Measurements from ENCODE around the gene TET3.

TET3 gene

DNA sequence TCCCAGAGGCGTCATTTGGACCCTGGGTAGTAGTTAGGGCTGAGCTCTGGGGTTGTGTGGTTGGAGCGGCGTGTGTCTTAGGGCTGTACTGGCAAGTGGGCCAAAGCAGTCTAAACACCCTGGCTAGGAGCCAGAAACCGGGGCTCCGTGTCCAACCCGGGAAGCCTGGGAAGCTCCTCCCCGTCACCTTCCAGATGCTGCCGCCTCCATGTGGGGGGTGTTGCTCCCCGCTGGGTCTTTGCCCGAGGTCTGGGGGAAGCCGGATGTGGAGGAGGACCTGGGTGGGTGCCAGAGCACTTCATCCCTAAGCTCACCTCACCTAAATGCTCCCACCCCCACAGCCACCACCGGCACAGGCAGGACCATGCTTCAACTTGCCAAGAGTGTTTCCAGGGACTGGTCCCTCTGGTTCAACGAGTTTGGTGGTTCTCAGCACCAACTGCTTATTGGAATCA is 25.4 kb downstream of the TET3 start:
- Histone ChIP-seq H3K4me3 (ENCODE audit: low read depth, low read length) (no peak overlapping the region), H3K36me3 (ENCODE audit: control insufficient read depth, insufficient read depth, low read length) (no peaks in the 10 kb centered on the region), H3K9me3 (ENCODE audit: control insufficient read depth, insufficient read depth, low read length) (no peaks in the 10 kb centered on the region), H3K27me3 (ENCODE audit: control insufficient read depth, insufficient read depth, low read length) (no peaks in the 10 kb centered on the region), H3K9ac (ENCODE audit: low read depth, low read length) (no peak overlapping the region), H3K4me1 (ENCODE audit: control insufficient read depth, insufficient read depth, low read length) (peaks cover 18% of the 10 kb centered on the region)

DNA sequence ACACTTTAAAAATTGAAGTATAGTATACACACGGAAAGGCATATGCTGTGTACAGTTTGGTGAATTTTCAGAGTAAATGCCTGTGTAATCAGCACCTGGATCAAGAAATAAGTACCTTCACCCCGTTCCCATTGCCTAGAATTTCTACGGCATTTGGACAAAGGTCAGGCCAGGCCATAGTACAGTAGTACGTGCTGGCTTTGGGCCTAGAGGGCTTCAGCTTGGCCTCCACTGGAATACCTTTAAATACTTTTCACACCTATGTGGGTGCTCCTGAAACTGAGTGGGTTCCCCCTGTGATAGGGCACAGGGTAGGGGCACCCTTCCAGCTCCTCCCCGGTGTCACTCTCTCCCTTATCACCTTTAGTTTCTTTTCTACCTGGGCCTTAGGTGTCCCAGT is 26.5 kb downstream of the TET3 start:
- H3K4me1 ChIP-seq (ENCODE audit: control insufficient read depth, insufficient read depth, low read length): peaks cover 18% of the 10 kb centered on the region
- no peak overlapping the region for H3K9ac ChIP-seq (ENCODE audit: low read depth, low read length)
- H3K27me3 ChIP-seq (ENCODE audit: control insufficient read depth, insufficient read depth, low read length): no peaks in the 10 kb centered on the region
- H3K4me3 ChIP-seq (ENCODE audit: low read depth, low read length): no peak overlapping the region
- H3K9me3 ChIP-seq (ENCODE audit: control insufficient read depth, insufficient read depth, low read length): no peaks in the 10 kb centered on the region
- no peaks in the 10 kb centered on the region for H3K36me3 ChIP-seq (ENCODE audit: control insufficient read depth, insufficient read depth, low read length)

DNA sequence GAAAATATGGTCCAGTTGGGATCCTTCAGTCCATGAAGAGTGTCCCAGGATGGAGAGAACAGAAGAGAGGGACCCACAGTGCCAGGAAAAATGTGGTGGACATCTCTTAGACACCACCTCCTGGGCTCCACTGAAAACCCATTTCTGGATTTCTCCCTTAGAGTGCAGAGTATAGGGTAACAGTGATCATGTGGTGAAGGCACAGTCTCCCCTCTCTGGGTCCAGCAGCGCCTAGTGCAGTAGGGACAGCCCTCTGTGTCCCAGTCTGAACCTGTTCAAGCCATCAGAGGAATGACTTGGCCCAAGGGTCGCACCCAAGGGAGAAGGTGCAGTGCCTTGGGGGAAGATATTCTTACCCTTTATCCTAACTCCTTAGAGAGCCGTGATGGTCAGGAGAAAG is 30.1 kb downstream of the TET3 start:
- no peaks in the 10 kb centered on the region for H3K9me3 ChIP-seq (ENCODE audit: control insufficient read depth, insufficient read depth, low read length)
- H3K27me3 ChIP-seq (ENCODE audit: control insufficient read depth, insufficient read depth, low read length): no peaks in the 10 kb centered on the region
- no peaks in the 10 kb centered on the region for H3K4me1 ChIP-seq (ENCODE audit: control insufficient read depth, insufficient read depth, low read length)
- no peak overlapping the region for H3K4me3 ChIP-seq (ENCODE audit: low read depth, low read length)
- H3K36me3 ChIP-seq (ENCODE audit: control insufficient read depth, insufficient read depth, low read length): no peaks in the 10 kb centered on the region
- H3K9ac ChIP-seq (ENCODE audit: low read depth, low read length): no peak overlapping the region

DNA sequence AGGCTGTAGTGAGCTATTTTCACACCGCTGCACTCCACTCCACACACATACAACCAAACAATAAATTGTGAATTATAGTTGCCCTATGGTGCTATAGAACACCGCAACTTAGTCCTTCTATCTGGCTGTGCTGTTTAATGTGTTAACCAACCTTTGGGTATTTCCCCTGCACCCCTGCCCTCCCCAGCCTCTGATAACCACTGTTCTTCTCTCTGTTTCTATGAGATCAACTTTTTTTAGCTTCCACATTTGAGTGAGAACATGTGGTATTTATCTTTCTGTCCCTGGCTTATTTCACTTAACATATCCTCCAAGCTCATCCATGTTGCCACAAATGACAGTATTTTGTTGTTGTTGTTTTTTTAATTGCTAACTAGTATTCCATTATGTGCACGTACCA is 32.5 kb downstream of the TET3 start:
- Histone ChIP-seq H3K4me1 (ENCODE audit: control insufficient read depth, insufficient read depth, low read length) (peaks cover 4% of the 10 kb centered on the region), H3K36me3 (ENCODE audit: control insufficient read depth, insufficient read depth, low read length) (no peaks in the 10 kb centered on the region), H3K9ac (ENCODE audit: low read depth, low read length) (no peak overlapping the region), H3K9me3 (ENCODE audit: control insufficient read depth, insufficient read depth, low read length) (no peaks in the 10 kb centered on the region), H3K27me3 (ENCODE audit: control insufficient read depth, insufficient read depth, low read length) (no peaks in the 10 kb centered on the region), H3K4me3 (ENCODE audit: low read depth, low read length) (no peak overlapping the region)

DNA sequence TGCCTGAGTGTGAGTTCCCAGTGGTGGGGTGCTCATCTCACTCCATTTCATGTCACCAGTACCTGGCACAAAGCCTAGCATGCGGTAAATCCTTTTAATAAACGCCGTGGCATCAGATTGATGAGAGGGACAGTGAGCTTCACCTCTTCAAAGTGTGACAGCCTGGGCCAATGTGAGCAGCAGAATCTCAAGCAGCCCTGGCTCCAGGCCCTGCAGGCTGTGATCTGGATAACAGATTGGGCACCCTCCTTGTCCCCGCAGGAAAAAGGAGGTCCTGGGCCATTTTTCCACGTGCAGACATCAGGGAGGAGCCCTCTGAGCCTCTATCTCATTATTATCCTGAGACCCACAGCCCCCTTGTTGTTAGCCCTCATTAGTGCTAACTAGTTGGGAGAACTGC is 34.8 kb downstream of the TET3 start:
- no peaks in the 10 kb centered on the region for H3K27me3 ChIP-seq (ENCODE audit: control insufficient read depth, insufficient read depth, low read length)
- peaks cover 7% of the 10 kb centered on the region for H3K4me1 ChIP-seq (ENCODE audit: control insufficient read depth, insufficient read depth, low read length)
- no peak overlapping the region for H3K9ac ChIP-seq (ENCODE audit: low read depth, low read length)
- H3K4me3 ChIP-seq (ENCODE audit: low read depth, low read length): no peak overlapping the region
- H3K36me3 ChIP-seq (ENCODE audit: control insufficient read depth, insufficient read depth, low read length): no peaks in the 10 kb centered on the region
- H3K9me3 ChIP-seq (ENCODE audit: control insufficient read depth, insufficient read depth, low read length): no peaks in the 10 kb centered on the region

DNA sequence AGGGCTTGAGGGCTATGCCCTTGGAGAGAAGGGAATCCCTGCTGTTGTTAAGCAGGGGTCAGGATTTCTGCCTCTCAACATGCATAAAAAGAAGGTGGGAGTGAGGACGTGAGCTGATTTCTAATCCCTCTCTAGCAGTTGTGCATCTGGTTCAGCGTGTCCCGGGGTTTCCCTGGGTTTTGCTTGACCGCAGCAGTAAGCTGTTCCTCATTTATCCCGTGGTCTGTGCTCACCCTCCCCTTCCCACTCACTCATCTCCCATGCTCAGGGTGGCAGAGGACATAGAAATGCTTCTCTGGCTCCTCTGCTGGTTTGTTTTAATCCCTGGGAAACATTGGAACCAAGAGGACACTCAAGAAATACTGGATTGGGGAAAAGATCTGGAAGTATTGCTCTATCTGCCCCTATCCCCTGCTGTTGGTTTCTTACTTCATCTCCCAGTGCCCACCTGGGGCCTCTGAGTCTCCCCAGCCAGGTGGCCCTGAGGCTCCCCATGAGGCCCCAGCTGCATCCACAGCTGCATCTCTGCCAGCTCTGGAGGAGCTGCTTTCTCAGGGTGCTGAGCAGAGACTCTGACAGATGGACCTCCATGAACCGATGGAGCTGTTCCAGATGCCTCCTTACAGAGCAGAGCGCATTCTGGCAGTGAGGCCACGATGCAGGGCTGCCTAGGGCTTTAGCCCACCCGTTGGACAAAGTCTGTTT is 36.1 kb downstream of the TET3 start:
- Histone ChIP-seq H3K4me3 (ENCODE audit: low read depth, low read length) (no peak overlapping the region), H3K9me3 (ENCODE audit: control insufficient read depth, insufficient read depth, low read length) (no peaks in the 10 kb centered on the region), H3K27me3 (ENCODE audit: control insufficient read depth, insufficient read depth, low read length) (no peaks in the 10 kb centered on the region), H3K9ac (ENCODE audit: low read depth, low read length) (no peak overlapping the region), H3K36me3 (ENCODE audit: control insufficient read depth, insufficient read depth, low read length) (no peaks in the 10 kb centered on the region), H3K4me1 (ENCODE audit: control insufficient read depth, insufficient read depth, low read length) (peaks cover 12% of the 10 kb centered on the region)

DNA sequence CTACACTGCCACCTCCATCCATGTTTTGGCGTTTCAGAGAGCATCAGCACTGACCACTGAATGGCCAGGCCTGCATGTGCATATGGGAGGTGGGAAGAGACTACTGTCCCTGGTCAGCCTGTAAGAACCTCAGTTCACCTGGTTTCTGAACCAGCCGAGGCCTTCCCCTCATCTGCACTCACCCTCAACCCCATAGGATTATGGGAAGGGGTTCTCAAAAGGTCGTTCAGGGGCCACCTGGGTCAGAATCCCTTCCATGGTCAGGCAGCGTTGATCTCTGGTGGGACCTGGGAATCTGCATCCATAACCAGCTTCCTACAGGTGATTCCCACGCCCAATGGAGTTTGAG is 36.7 kb downstream of the TET3 start:
- Histone ChIP-seq H3K4me3 (ENCODE audit: low read depth, low read length) (no peak overlapping the region), H3K9ac (ENCODE audit: low read depth, low read length) (no peak overlapping the region), H3K4me1 (ENCODE audit: control insufficient read depth, insufficient read depth, low read length) (peaks cover 14% of the 10 kb centered on the region), H3K9me3 (ENCODE audit: control insufficient read depth, insufficient read depth, low read length) (no peaks in the 10 kb centered on the region), H3K36me3 (ENCODE audit: control insufficient read depth, insufficient read depth, low read length) (no peaks in the 10 kb centered on the region), H3K27me3 (ENCODE audit: control insufficient read depth, insufficient read depth, low read length) (no peaks in the 10 kb centered on the region)

DNA sequence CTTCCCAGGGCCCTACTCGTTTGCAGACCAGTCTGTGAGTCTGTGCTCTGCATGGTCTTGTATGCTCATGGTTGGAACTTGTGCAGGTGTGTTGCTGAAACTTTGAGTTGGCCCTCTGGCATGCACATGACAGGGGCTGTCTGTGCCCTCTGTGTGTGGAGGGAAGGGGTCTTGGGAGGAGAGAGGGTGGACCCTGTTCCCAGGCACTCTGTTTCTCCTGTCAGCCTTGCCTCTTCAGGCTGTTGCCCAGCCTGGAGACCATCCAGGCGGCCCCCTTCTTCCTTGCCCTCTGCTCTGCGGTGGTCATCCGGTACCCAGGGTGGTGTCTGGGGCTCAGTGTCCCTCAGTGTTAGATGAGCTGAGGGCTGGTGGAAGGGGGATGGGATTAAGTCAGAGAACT is 39.5 kb downstream of the TET3 start:
- no peak overlapping the region for H3K4me3 ChIP-seq (ENCODE audit: low read depth, low read length)
- H3K36me3 ChIP-seq (ENCODE audit: control insufficient read depth, insufficient read depth, low read length): no peaks in the 10 kb centered on the region
- peaks cover 23% of the 10 kb centered on the region for H3K4me1 ChIP-seq (ENCODE audit: control insufficient read depth, insufficient read depth, low read length)
- no peaks in the 10 kb centered on the region for H3K9me3 ChIP-seq (ENCODE audit: control insufficient read depth, insufficient read depth, low read length)
- no peaks in the 10 kb centered on the region for H3K27me3 ChIP-seq (ENCODE audit: control insufficient read depth, insufficient read depth, low read length)
- H3K9ac ChIP-seq (ENCODE audit: low read depth, low read length): no peak overlapping the region

DNA sequence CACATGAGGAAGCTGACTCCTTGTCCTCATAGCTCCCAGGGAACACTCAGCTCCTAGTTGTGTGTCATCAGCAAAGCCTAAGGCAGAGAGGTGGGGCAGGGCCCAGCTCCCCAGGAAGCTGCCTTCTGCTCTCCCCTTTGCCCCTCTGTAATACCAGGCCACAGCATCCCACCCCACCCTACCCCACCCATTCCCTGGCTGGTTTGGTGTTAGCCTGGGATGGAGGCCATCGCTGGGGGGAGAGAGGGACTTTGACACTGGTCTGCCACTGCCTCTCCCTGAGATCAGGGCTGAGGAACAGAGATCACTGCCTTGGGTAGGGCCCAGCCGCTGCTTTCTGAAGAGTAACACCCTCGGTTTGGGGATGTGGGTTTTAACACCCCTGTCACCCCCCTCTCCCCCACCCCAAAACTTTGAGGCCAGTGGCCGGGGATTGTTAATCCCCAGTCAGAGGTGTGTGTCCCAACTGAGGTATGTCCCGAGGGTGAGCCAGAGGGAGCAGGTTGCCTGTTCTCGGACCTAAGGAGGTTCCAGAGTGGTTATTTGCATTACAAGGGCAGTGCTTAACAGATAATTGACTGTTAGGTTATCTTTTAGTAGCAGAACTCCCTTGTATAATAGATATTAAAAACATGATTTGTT is 41.4 kb downstream of the TET3 start:
- Histone ChIP-seq H3K4me3 (ENCODE audit: low read depth, low read length) (no peak overlapping the region), H3K9ac (ENCODE audit: low read depth, low read length) (no peak overlapping the region), H3K4me1 (ENCODE audit: control insufficient read depth, insufficient read depth, low read length) (peaks cover 20% of the 10 kb centered on the region)

DNA sequence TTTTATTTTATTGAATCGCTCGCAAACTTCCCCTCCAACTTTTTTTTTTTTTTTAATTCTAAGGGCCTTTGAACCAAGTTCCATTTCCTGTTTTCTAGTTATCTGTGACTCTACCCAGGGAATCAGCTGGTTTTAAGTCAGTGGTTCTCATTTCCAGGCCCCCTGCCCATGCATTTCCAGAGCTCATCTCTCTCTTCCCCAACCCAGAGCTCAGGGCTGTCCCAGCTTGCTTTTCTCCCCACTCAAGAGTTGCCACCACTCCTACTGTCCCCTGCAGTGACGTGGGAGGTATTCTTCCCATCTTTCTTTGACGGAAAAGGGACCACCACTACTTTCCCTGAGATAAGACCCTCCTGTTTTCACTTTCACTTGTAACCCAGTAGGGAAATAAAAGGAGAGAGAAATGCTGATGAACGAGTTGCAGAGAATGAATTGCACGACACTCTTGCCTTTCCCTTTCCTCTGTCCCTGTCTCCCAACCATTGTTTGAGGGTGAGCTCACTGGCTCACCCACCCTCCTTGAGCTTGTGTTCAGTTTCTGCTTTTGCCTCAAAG is 42.1 kb downstream of the TET3 start:
- H3K9me3 ChIP-seq (ENCODE audit: control insufficient read depth, insufficient read depth, low read length): no peaks in the 10 kb centered on the region
- H3K36me3 ChIP-seq (ENCODE audit: control insufficient read depth, insufficient read depth, low read length): no peaks in the 10 kb centered on the region
- H3K27me3 ChIP-seq (ENCODE audit: control insufficient read depth, insufficient read depth, low read length): no peaks in the 10 kb centered on the region
- peak overlapping the region; percentile 28 for H3K9ac ChIP-seq (ENCODE audit: low read depth, low read length)
- peaks cover 22% of the 10 kb centered on the region for H3K4me1 ChIP-seq (ENCODE audit: control insufficient read depth, insufficient read depth, low read length)
- peak overlapping the region; percentile 30 for H3K4me3 ChIP-seq (ENCODE audit: low read depth, low read length)

More for the DNA sequence above, 41.4 kb downstream of the TET3 start:
- H3K9me3 ChIP-seq (ENCODE audit: control insufficient read depth, insufficient read depth, low read length): no peaks in the 10 kb centered on the region
- no peaks in the 10 kb centered on the region for H3K36me3 ChIP-seq (ENCODE audit: control insufficient read depth, insufficient read depth, low read length)
- H3K27me3 ChIP-seq (ENCODE audit: control insufficient read depth, insufficient read depth, low read length): no peaks in the 10 kb centered on the region

DNA sequence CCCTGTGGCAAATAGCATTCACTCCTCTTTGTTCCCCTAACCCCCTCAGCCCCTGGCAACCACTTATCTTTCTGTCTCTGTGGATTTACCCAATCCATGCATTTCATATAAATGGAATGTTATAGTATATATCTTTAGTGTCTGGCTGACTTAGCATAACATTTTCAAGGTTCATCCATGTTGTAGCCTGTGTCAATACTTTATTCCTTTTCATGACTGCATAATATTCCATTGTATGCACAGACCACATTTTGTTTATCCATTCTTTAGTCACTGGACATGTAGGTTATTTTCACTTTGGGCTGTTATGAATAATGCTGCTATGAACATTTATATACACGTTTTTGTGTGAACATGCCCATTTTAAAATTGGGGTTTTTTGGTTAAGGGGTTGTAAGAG is 42.8 kb downstream of the TET3 start:
- H3K9ac ChIP-seq (ENCODE audit: low read depth, low read length): no peak overlapping the region
- H3K36me3 ChIP-seq (ENCODE audit: control insufficient read depth, insufficient read depth, low read length): no peaks in the 10 kb centered on the region
- no peaks in the 10 kb centered on the region for H3K9me3 ChIP-seq (ENCODE audit: control insufficient read depth, insufficient read depth, low read length)
- H3K4me1 ChIP-seq (ENCODE audit: control insufficient read depth, insufficient read depth, low read length): peaks cover 26% of the 10 kb centered on the region
- H3K4me3 ChIP-seq (ENCODE audit: low read depth, low read length): no peak overlapping the region
- H3K27me3 ChIP-seq (ENCODE audit: control insufficient read depth, insufficient read depth, low read length): no peaks in the 10 kb centered on the region

DNA sequence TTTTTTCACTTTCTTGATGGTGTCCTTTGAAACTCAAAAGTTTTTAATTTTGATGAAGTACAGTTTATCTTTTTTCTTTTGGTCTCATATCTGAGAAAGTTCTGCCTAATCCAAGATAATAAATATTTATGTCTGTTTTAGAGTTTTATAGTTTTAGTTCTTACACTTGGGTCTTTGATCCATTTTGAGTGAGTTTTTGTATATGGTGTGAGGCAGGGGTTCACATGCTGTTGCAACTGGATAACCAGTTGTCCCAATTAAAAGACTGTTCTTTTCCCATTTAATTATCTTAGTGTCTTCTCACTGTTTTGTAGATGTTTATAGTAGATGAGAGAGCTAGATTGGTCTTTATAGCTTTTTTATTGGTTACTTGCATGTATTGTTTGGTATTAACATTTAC is 43.6 kb downstream of the TET3 start:
- Histone ChIP-seq H3K27me3 (ENCODE audit: control insufficient read depth, insufficient read depth, low read length) (no peaks in the 10 kb centered on the region), H3K4me3 (ENCODE audit: low read depth, low read length) (no peak overlapping the region), H3K36me3 (ENCODE audit: control insufficient read depth, insufficient read depth, low read length) (no peaks in the 10 kb centered on the region), H3K9me3 (ENCODE audit: control insufficient read depth, insufficient read depth, low read length) (no peaks in the 10 kb centered on the region), H3K9ac (ENCODE audit: low read depth, low read length) (no peak overlapping the region), H3K4me1 (ENCODE audit: control insufficient read depth, insufficient read depth, low read length) (peaks cover 26% of the 10 kb centered on the region)

Measured in iPS-15b (cell line).